Right lung (tissue), 5 donors: ENCODE data around the gene SPRYD3. TPM values are rescaled to one million over a fixed set of nuclear protein-coding genes. Genes with fewer than 3 reads are reported as not detected.
A peak's percentile ranks its signal among the peaks of the same experiment; 100 is the strongest.
"Not testable (repeated sequence)": the region's sequence is repeated elsewhere in the genome, so short reads cannot be mapped to it uniquely, and the experiment has no call there.

Experiments used
- DNase-seq, 2 donors: peaks; one replicate each; pipeline ENCODE4 v3.0.0-alpha.2; 2013
- polyA plus RNA-seq, 5 donors: library from polyadenylated mRNA; unstranded; fragments of 120-200 nt; gene quantifications; one replicate each; pipeline versions ENCODE4 v1.2.1 to v1.2.3, GENCODE V29; 2013; ENCODE audit warnings: inconsistent platforms in 1 of 5, low replicate concordance in 1 of 5; ENCODE audit not compliant: insufficient read length in 5 of 5, insufficient read depth in 1 of 5

Gene SPRYD3
- polyA plus RNA-seq, 5 donors = 13.9 to 22.0 (median 17.8) TPM

DNA sequence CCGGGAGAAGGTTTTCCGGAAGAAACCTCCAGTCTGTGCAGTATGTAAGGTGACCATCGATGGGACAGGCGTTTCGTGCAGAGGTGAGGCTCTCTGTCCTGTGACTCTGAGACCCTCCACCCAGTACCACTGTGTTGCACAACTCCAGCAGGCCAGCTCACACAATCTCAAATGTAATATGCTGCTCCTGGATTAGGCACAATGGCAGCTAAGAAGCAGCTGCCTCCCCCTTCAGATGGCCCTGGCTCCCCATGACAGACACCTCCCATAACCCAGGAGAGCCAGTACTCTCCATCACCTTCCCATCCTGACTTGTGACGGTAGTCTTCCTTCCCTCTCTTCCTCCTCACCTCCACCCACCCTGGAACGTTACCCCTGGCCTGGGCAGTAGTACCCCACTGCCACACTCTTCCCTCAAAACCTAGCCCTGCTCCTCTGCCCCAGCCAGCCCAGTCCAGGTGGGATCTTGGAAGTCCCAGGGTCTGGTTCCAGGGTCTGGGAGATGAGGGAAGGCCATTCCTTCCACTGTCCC is 27.2 kb downstream of the SPRYD3 start:
- DNase-seq = no peak

DNA sequence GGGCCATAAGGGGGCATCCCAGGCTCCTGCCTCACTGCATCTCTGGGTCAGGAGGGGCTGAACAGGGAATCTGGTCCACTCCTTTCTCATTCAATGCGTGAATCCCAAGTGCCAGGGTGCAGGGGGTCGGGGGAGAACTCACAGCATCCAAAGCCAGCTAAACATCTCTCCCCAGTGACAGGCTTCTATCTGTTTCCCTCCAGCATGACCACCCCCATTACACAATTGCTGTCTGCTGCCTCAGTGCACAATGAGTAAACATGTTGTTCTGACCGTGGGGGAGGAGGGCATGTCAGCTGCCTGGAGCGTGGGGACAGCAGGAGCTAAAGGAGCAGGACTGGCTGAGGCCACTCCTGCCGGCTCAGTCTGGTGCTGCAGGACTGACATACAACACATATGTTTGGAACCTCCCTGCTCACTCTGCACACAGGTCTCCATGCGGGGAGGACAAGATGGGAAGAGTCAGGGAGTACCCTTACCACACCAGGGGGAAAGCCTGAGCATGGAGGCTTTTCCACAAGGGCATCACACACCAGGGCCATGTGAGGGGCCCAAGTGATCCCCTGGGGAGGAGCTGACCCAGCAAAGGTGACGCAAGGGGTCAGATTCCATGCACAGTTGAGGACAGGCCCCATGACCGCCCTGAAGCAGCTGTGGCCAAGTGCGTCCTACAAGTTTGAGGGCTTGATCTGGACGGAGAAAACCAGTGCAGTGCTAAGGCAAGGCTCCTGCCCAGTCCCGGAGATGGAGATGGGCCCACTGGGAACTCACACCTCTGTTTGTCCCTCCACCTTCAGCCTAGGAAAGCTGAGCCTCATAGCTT is 27.9 kb downstream of the SPRYD3 start:
- no peak for DNase-seq

DNA sequence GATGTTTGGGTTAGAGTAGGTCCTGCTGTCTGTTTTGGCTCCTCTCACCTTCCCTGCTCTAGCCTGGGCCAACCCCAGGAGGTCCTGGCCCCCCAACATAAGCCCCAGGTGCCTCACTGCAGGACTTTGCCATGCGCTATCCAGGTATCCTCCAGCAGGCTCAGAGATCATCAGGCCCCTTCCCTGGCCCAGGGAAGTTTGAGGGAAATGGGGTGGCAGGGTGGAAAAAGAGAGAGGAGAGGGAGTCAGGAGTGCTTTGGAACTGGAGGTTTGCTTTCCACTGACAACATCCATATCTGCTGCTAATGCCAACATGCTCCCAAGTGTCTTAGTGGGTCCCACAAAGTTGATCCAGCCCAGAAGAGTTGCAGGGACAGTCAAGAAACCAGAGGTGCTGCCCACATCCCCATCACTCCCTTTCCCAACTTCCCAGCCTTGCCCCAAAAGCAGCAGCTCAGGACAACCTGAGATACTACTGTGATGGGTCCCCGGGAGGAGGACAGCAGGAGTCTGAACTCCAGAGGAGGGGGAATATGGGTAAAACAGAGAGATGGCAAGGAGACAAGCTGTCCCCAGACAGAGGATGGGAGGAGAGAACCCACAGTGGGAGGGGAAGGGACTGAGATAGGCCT is 28.6 kb downstream of the SPRYD3 start:
- DNase-seq = no peak

DNA sequence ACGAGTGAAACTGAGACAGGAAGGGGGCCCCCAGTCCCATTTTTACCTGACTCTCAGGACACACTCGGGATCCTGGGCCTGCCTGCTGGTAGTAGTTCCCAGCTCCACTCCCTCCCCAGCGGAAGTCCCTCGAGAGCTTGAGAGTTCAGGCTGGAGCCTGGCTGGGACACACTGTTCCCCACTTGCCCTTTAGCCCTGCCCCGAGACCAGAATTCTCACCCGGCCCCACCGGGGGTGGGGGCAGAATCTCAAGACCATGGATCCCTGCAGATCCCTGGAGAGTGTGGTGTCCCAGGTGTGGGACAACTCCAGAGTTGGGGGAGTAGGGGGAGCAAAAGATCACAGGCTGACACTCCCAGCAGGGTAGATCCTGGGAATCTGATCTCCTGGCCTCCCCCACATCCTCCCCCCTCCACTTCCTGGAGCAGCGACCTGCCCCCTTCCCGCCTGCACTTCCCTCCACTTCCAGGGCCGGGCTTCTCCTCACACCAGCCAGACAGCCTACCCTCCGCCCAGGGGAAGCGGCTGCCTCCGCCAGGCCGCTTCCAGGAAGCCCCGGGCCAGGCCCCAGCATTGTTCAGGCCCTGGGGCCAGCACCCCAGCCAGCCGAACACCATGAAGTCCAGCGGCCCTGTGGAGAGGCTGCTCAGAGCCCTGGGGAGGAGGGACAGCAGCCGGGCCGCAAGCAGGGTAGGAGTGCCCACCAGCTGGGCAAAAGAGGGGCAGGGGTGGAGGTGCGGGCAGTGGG is 29.4 kb downstream of the SPRYD3 start, which contains the start of gene TNS2:
Gene TNS2, plus strand, starts transcription at position 495 of the 748 bp plus-strand sequence. Its CDS starts 121 bp downstream, at position 616.
- no peak for DNase-seq

DNA sequence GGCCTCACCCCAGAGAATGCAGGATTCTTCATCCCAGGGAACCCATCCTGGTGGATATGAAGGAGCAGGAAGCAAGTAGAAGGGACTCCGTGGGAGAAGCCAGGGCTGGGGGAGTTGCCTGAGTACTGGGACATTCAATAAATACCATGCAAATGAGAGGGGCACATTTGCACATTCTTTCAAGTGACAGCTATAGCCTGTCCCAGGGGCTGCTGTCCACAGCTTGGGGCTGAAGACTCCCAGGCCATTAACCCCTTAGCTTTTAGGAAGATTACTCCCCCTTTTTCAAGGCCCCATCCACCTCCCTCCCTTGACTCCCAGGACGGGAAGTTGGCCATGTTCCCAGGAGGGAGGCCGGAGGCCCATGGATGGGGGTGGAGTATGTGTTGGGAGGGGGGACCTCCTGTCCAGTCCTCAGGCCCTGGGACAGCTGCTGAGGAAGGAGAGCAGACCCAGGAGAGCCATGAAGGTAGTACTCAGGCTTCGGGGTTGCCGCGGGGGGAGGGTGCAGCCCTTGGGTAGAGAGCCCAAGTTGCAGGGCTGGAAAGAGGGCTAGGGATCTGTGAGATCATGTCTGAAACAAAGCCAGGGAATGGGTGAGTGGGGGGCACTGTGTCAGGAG is 30.3 kb downstream of the SPRYD3 start:
- peak; percentile 81 to 83 for DNase-seq

DNA sequence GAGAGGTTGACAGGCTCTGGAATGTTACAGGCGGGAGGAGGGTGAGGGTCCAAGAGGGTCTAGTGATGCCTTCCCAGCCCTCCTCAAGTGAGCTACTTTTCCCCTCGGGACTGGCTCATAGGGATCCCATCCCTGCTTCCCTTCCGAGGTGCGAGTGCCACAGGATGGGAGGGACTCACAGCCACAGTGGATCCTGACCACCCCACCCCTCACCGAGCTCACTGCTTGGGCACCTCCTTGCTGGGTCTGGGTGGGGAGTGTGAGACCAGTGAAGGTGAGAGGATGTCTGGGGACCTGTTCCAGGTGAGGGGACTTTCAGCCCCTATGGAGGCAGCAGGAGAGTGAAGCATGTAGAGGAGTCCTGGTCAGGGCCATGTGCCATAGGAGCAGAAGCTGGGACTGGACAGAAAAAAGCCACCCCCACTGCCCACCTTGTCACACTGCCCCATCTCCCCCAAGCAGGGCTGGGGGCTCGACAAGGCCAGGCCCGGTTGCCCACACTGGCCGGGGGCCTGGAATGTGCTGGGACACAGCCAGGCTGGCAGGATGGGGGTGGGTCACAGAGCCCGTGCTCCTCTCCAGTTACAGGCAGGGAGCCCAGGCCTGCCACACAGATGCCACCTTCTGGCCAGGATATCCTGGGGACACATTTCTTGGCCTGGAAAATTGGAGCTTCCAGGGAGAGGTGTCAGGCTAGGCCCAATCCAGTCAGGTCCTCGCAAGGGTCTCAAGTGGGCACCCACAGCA is 31.0 kb downstream of the SPRYD3 start:
- no peak for DNase-seq

DNA sequence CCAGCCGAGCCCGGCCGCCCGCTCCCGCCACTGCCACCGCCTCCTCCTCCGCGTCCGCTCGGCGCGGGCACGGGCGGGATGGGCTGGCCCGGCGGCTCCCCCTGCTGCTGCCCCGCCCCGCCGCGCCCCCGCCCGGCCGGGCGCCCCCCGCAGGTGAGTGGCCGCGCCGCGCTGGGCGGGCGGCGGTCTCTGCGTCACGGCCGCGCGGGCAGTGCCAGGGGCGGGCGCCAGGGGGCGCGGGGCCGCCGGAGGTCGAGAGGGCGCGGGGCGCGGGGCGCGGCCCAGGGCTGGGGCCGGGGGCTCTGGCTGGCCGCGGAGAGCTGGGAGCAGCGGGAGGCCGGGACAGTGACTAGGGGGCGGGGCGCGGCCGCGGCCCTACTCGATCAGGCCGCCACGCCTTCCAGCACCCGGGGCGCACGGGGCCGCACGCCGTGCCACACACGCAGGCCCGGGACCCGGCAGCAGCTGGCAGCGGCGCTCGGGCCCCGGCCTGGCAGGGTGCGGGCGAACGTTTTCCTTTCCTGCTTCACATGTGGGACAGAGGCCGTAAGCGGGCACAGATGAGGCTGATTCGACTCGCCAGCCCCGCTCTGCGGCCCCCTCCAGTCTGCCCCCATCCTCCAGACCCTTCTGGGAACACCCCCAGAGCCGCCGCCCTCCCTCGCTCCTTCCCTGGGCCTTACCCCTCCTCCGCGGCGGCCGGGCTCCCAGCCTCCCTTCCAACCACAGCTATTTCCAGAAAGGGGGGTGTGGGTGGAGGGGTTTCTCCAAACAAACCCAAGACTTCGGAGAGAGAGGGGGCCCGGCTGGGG is 31.8 kb downstream of the SPRYD3 start:
- peak; percentile 81 to 83 for DNase-seq

DNA sequence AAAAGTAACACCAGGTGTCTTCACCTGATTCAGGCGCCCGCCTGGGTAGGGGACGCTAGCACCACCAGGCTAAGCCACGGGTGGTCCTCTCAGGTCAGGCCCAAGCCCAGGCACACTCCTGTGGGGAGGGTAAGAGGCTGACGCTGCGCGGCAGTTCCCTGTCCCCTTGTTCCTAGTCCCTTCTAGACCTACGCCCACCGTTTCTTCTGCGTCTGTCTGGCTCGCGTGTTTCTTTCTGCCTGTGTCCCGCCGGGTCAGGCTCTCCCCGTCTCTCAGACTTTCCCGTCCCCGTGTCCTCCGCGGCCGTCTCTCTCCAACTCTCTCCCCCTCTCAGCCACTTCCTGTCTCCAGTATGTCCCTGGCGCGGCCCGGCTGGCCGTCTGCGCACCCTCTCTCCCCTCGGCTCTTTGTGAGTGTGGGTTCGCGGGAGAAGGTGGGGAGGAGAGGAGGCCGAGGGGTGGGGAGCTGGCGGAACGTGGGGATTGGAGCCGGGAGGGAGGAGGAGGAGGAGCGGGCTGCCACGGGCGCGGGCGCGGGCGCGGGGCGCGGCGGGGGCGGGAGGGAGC is 32.5 kb downstream of the SPRYD3 start:
- peak; percentile 87 to 89 for DNase-seq

DNA sequence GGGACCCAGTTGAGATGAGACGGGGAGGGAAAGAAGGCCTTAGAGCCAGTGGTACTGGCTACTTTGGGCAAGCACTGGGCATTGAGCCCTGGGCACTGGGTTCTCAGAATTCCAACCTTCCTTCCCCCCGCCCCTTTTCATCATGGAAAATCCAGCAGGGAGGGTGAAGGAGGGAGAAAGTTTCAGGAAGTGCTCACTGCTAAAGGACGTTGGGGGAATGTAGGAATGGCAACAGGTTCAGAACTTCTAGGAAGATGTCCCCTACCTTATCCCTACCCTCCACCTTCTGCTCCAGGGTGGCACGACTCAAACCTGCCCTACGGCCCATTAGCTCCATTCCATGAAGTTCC is 33.5 kb downstream of the SPRYD3 start:
- no peak for DNase-seq

DNA sequence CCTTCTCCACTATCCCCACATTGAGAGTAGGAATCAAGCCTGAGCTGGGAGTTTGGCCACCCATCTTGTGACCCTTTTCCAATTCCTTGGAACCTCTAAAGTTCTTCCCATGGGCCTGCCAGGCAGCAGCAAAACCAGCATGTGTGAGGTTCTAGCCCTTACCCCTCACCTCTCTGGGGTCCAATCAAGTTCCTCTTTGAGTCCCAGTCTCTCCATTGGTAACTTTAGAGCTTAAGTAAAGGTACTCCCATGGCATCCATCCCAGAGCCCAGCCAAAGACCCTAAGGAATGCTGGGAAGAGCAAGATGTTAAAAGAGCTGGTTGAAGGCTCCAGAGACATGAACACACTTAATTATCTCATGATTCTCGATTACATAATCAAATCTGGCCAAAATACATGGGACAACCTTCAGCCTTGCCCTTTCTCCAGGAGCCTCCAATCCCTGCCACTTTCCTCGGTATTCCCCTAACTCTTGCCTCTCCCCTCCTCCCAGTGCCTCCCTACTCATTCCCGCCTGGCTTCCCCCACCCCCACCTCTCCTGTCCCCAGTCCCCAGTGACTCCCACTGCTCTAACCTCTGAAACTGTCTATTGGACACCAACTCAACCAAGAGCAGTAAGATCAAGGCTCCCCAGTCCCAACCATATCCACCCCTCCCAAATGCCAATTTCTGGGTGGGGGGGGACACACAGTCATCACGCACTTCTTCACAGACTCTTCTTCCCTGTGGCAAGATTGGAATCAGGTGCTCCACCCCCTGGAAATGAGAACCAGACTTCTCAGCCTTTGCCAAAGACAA is 34.1 kb downstream of the SPRYD3 start:
- DNase-seq = no peak

DNA sequence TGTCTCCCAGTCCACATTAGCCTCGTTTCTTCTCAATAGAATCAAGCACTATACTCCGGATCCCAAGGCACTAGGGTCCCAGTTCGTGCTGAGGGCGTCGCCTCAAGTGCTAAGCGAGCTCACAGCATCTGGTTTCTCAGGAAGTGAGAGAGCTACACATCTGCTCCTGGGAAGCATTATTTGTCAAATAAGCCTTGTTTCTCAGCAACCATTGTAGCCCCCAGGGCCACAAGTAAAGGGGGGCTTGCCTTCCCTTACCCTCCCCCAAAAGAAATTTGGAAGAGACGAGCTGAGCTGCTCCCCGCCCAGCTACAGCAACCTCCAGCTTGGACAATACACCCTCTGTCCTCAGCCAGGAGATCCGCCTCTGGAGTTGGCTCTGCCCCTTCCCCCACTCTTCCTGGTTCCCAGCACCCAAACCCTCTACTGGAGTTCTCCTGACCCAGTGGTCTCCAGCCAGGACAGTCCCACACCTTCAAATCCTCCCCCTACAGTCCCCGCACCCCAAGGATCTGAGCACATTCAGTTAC is 35.1 kb downstream of the SPRYD3 start:
- no peak for DNase-seq

DNA sequence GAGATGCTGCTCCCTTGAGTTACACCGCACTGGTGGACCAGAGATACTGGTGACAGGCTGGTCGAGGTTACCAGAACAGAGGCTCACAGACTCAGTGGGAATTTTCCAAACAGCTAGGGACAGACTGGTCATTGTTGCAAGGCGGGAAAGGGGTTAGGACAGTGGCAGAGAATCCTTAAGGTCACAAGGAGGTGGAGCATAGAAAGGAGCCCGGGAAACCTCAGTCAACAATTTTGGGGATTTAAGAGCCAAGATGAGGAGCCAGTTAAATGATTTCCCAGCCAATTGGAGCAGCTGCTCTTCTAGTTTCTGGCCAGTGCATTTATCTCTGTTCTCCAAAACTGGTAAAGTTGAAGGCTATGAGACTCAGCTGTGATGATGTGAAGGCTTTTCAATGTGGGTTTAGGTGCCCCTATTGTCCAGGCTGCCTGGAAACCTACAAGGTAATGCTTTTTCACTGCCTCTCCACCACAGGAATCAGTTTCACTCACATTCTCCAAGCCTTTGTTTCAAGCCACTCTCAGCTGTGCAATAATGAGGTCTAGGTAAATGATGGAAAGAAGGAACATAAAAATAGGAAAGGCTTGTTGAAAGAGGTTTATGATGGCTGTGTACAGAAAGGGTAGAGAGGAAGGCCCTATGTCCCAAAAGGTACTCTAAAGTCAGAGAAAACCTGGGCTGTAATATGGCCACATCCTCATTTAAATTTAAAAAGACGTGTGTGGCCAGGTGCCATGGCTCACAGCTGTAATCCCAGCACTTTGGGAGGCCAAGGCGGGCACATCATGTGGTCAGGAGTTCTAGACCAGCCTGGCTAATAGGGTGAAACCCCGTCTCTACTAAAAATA is 36.4 kb downstream of the SPRYD3 start:
- DNase-seq = no peak

DNA sequence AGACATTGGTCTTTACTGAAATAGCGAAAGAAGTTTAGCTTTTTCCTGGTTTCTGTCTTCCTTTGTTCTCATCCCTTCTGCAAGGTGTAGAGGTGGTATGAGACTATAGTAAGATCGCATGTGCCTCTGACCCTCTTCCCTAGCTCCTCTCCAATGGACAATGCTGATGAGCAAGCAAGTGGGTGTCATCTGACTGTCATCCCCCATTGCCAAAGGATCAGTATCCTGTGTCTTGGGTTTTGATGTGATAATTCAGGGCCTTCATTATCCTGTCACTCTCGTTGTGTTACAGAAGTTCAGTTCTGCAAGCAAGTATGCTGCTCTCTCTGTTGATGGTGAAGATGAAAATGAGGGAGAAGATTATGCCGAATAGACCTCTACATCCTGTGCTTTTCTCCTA is 39.3 kb downstream of the SPRYD3 start:
- no peak for DNase-seq

DNA sequence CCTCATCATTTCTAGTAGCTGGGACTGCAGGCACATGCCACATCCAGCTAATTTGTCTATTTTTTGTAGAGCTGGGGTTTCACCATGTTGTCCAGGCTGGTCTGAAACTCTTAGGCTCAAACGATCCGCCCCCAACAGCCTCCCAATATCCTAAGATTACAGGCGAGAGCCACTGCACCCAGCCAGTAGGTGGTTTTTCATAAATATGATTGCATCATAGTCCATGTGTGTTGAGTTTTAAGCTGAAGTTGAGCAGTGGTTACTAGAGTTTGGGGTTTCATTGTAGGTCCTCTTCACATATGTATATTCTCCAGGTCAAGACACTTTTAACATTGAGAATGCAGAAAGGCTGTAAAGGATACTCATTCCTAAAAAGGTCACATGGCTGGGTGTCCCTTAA is 42.4 kb downstream of the SPRYD3 start:
- no peak for DNase-seq

DNA sequence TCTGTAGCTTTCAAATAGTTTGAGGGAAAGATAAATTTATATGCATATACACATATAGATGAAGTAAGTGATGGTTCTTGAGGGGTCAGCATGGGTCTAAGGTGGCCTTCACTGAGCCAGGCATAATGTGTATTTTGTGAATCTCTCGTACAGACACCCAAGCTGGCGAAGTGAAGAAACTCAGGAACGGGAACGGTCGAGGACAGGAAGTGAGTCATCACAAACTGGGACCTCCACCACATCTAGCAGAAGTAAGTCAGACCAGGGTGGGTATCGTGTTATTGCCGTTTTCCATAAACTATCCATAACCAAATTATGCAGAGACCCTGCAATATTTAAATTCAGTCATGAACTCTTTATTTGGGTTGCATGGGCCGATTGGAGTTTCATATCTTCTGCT is 44.7 kb downstream of the SPRYD3 start:
- no peak for DNase-seq

DNA sequence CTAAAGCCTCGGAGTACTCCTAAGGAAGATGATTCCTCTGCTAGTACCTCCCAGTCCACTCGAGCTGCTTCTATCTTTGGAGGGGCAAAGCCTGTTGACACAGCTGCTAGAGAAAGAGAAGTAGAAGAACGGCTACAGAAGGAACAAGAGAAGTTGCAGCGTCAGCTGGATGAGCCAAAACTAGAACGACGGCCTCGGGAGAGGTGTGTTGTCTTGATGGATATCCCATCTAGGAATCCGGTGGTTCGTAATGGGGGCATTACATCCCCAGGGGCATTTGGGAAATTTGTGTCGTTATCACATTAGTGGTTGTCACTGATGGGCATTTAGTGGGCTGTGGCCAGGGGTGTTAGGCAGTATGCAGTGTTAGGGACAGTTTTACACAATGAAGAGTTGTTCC is 45.4 kb downstream of the SPRYD3 start:
- DNase-seq = not testable (repeated sequence)

DNA sequence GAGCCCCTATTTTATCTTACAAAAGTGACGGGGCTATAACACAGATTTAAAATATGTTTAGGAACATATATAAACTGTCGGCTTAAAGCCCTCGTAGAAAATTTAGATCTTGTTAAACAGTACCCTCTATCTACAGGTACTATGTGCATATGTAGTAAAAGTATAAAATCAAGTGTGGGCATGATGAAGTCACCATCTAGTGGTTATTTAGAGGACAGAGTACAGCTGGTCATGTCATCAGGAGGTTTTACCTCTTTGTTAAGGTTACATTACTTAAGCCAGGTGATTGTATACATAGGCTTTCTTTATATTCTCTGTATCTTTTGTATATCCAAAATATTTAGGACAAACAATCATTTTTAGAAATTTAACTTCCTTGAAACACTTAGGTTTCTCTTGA is 47.6 kb downstream of the SPRYD3 start:
- no peak for DNase-seq

DNA sequence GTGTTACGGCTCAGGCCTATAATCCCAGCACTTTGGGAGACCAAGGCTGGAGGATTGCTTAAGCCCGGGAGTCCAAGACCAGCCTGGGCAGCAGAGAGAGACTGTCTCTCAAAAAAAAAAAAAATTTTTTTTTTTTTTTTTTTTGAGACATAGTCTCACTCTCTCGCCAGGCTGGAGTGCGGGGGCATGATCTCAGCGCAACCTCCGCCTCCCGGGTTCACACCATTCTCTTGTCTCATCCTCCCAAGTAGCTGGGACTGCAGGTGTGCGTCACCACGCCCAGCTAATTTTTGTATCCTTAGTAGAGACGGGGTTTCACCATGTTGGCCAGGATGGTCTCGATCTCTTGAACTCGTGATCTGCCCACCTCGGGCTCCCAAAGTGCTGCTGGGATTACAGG is 52.2 kb downstream of the SPRYD3 start:
- DNase-seq = not testable (repeated sequence)
